GM21825 (cell line): ENCODE measurements around the gene RHOXF2.
A peak's percentile ranks its signal among the peaks of the same experiment; 100 is the strongest.
"Not testable (repeated sequence)": the region's sequence is repeated elsewhere in the genome, so short reads cannot be mapped to it uniquely, and the experiment has no call there.

Experiments
- ATAC-seq: cut with Tn5 transposase; IDR thresholded peaks from one replicate; pipeline ENCODE4 v1.9.1; 2021; ENCODE audit warnings: mild to moderate bottlenecking, moderate library complexity; ENCODE audit not compliant: unreplicated experiment

RHOXF2 gene, protein sequence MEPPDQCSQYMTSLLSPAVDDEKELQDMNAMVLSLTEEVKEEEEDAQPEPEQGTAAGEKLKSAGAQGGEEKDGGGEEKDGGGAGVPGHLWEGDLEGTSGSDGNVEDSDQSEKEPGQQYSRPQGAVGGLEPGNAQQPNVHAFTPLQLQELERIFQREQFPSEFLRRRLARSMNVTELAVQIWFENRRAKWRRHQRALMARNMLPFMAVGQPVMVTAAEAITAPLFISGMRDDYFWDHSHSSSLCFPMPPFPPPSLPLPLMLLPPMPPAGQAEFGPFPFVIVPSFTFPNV

GRCh38 chrX:120158313-120158712, at the start of gene RHOXF2:
Gene RHOXF2 (plus strand): TSS chrX:120158613. CDS start chrX:120158751, 138 bp downstream.
- not testable (repeated sequence) for ATAC-seq

DNA sequence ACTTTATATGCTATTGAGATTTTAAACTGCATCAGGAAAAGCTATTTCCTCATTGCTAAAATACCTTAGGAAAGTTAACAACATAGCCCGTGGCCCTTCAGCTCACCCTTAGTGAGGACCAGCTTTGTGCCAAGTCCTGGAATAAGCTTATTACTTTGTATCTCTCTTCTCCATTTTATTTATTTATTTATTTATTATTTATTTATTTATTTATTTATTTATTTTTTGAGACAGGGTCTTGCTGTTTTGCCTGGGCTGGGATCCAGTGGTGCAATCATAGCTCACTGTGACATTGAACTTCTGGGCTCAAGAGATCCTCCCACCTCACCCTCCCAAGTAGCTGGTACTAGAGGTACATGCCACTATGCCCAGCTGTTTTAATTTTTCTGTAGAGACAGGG, 49.0 kb upstream of the RHOXF2 start:
- ATAC-seq: no peak

DNA sequence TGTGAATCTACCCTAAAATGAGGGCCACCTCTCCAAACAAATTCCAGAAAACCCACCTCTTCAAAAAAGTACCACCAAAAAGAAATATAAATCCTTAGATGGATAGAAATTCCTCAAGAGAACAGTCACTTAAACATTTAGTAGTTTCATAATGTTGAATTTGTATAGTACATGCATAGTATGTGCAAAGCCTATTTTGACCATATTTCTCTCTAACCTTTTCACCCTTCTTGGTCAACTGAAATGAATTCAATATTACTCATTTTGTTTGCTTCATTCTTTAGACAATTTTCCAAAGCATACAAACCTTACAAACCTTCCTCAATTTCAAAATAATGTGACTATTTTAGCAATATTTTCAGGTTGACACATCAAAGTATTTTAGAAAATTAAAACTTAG, 46.8 kb upstream of the RHOXF2 start:
- no peak for ATAC-seq

GRCh38 chrX:120115438-120115963, 42.9 kb upstream of the RHOXF2 start, which contains the start of gene RHOXF1:
Gene RHOXF1 (minus strand): TSS chrX:120115913. CDS start chrX:120115862, 51 bp downstream.
- ATAC-seq: no peak

DNA sequence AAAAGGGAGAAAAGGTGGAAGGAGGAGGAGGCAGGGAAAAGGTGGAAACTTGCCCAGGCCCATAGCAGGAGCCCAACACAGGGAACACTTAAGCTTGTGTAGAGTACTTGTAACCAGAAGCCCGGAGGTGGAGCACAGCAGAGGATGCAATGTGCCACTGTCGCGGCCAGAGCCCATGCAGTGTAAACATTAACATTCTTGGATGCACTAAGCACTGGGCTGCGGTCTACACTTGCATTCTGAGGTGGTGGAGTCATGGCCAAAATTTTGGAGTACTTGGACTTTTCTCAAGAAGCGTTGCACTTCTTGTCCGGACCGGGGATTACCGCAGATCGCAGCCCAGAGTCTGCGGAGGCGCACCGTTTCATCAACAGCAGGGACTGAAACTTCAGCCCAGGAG, 38.2 kb upstream of the RHOXF2 start:
- ATAC-seq: no peak

GRCh38 chrX:120125444-120125843, 33.0 kb upstream of the RHOXF2 start:
- ATAC-seq: no peak

GRCh38 chrX:120128306-120128846, 30.0 kb upstream of the RHOXF2 start:
- not testable (repeated sequence) for ATAC-seq

DNA sequence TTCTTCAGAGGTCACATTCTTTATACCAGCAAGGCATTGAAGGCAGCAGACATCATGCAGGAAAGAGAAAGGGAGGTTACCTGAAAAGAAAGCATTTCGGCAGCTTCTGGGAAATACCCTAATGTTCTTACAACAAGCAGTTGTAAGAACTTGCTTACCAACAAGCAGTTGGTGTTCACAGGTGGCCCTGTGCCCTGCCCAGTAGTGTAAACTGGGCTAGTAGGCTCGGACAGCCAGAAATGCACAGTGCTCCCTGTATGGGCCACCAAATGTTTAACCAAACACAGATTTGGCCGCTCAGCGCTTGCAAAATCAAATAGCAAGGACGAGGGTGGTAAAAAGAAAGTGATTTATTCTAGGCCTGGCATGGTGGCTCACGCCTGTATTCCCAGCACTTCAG, 22.3 kb upstream of the RHOXF2 start:
- no peak for ATAC-seq

DNA sequence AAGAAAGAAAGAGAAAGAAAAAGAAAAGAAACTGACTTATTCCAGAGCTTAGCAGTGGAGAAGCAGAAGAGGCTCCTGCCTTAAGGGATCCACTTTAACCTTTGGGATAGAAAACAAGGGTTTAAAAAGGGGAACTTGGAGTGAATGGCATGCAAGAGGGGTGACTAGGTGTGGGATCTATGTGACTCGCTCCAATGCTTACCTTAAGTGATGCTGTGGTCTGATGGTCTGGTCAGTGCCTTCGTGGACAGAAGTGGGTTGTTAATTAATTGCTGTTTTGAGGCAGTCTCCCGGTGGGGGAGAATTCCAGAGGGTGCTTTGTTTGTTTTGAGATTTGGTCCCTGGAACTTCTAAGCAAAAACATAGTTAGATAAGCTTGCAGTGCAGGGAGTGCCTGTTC, 21.6 kb upstream of the RHOXF2 start:
- ATAC-seq: no peak

DNA sequence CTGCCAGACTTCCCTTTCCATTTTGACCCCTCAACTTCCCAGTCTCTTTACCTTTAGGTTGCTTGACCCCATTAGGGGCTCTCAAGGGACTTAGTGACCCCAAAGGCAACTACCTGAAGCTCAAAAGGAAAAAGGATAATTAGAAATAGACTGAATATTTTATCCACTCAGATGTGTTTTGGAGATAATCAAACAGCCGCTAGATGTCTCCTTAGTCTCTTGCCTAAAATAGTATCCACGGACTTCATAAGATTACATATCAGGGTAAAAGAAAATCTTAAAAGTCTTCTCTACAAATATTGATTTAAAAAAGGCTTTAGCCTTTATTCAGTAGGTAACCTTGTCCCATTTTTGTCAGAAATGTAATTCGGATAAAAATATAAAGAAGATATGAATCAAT, 21.0 kb upstream of the RHOXF2 start:
- ATAC-seq: no peak

DNA sequence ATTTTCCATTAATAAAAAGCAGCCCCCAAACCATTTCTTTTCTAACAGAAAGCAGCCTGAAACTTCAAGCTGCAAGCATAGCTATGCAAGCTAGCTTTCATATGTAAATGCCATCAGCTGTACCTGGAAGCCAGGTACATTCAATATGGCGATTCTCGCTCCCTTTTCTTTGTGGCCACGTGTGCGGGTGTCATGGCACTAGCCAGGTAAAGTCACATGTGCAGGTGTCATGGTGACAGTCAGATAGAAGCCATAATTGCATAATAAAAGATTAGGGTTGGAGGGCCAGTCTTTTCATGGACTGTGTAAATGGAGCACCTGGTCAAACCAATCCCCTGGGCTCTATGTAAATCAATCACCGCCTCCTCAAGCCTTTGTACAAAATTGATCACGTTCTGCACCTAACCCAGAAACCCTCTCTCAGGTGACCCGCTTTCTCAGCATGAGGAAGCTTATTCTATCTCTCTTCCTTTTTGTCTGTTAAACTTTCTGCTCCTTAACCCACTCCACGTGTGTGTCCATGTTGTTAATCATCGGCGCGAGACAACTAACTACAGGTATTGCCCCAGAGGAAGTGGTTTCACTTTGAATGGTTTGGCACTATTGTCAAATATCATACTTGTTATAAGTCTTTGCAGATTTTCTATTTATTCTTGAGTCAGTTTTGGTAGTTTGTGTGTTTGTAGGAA, 18.0 kb upstream of the RHOXF2 start:
- no peak for ATAC-seq

GRCh38 chrX:120144178-120144844, 14.1 kb upstream of the RHOXF2 start:
- ATAC-seq: no peak

GRCh38 chrX:120145295-120145925, 13.0 kb upstream of the RHOXF2 start:
- no peak for ATAC-seq

DNA sequence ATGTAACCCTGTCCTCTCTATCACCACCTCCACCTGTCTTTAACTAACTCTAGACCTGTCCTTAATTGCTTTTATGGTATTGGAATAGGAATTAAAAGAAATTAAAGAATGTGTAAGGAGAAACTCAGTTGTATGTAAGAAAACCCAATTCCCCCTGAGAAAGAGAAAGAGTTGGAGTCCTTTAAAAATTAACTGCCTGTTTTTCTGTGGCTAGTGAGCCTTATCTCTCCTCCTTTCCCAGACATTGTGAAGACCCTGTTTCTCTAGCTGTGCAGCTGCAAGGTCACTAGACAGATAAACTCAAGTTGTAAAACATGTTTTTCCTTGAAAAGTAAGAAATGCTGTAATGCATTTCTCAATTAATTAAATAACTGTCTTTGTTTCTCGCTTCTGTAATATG, 12.1 kb upstream of the RHOXF2 start:
- ATAC-seq: not testable (repeated sequence)

DNA sequence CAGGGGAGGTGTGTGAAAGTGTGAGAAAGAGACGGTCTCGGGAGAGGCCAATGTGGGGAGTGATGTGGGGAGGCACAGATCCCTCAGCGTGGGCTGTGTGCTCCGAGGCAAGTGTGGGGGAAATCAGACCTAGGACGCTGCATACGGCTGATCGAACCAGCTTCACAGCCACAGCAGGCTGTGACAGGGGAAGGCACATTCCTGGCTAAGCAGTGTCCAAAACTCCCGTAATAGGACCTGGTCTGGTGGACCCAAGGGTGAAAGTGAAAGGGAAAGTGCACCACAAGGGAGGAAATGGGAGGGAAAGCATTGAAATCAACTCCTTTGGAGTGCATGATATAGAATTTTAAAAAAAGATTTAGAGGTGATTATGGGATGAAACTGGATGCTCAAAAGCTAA, 10.9 kb upstream of the RHOXF2 start:
- no peak for ATAC-seq

DNA sequence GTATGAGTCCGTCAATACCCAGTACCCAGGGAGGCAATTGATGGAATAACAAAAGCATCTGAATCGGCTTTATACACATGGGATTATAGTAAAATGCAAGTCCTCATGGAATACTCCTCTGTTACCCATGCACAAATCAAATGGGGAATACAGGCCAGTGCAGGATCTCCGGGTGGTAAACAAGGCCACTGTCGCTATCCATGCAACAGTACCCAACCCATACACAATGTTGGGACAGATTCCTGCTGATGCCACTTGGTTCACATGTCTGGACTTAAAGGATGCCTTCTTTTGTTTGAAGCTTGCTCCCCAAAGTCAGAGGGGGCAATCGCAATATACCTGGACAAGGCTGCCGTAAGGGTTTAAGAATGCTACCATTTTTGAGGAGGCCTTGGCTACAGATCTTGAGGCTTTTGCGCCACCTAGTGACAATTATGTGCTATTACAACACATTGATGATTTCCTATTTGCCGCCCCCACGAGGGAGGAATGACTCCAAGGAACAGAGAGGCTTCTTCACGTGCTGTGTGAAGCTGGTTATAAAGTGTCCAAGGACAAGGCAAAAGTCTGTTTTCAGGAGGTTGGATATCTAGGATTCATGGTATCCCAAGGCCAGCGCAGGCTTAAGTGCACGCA, 8.2 kb upstream of the RHOXF2 start:
- ATAC-seq: not testable (repeated sequence)

GRCh38 chrX:120159086-120159485, 673 bp downstream of the RHOXF2 start:
- not testable (repeated sequence) for ATAC-seq

GRCh38 chrX:120193254-120193653, 34.8 kb downstream of the RHOXF2 start:
- ATAC-seq: not testable (repeated sequence)

- peak; percentile 76 for ATAC-seq
Measured at GRCh38 chrX:120193720-120194119, 35.3 kb downstream of the RHOXF2 start.

DNA sequence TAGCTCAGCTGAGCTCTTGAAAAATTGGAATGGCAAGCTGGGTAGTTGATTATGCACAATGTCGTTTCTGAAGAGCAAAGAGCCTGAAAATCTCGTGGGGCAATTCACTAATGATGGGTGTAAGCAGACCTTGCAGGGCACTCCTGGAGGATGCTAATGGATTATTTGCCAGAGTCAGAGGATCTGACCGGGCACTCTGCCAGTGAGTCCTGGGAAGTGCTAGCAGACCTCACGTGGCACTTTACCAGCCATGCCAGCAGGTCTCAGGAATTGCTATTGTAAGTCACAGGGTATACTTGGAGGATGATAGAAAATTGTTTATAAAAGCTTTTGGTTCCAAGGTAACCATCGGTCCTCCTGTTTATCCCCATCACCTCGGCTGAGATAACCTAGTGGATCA, 37.4 kb downstream of the RHOXF2 start:
- not testable (repeated sequence) for ATAC-seq
